Activated T-cell treated with anti-CD3 and anti-CD28 coated beads for 4 hours (primary cell): ENCODE measurements around the gene PANK4.
"Not testable (repeated sequence)": the region's sequence is repeated elsewhere in the genome, so short reads cannot be mapped to it uniquely, and the experiment has no call there.

Experiments used
- DNase-seq: peaks from one replicate; pipeline ENCODE4 v3.0.0-alpha.2; 2020

Gene PANK4

GRCh38 chr1:2525920-2526823 lies at the start of gene PANK4:
TSS of gene PANK4 (minus strand) at chr1:2526596. CDS start at chr1:2526587, 9 bp downstream.
- DNase-seq: peak; percentile 77

- DNase-seq: no peak
Measured at GRCh38 chr1:2574350-2574749, 48.0 kb upstream of the PANK4 start.

GRCh38 chr1:2573250-2573920 lies 47.0 kb upstream of the PANK4 start:
- DNase-seq: no peak

- DNase-seq: no peak
Measured at GRCh38 chr1:2571348-2571747, 45.0 kb upstream of the PANK4 start.

GRCh38 chr1:2570332-2570731 lies 43.9 kb upstream of the PANK4 start:
- no peak for DNase-seq

GRCh38 chr1:2569703-2570102 lies 43.3 kb upstream of the PANK4 start:
- DNase-seq: not testable (repeated sequence)

GRCh38 chr1:2569060-2569459 lies 42.7 kb upstream of the PANK4 start:
- DNase-seq: no peak

- not testable (repeated sequence) for DNase-seq
Measured at GRCh38 chr1:2568187-2568816, 41.9 kb upstream of the PANK4 start.

- no peak for DNase-seq
Measured at GRCh38 chr1:2567083-2567679, 40.8 kb upstream of the PANK4 start.

- DNase-seq: no peak
Measured at GRCh38 chr1:2566101-2567045, 40.0 kb upstream of the PANK4 start.

GRCh38 chr1:2564815-2565374 lies 38.5 kb upstream of the PANK4 start:
- DNase-seq: no peak

- DNase-seq: no peak
Measured at GRCh38 chr1:2564006-2564814, 37.8 kb upstream of the PANK4 start.

- DNase-seq: no peak
Measured at GRCh38 chr1:2563205-2563604, 36.8 kb upstream of the PANK4 start.

GRCh38 chr1:2561898-2562895 lies 35.8 kb upstream of the PANK4 start:
- no peak for DNase-seq

- DNase-seq: no peak
Measured at GRCh38 chr1:2561446-2561845, 35.0 kb upstream of the PANK4 start.

GRCh38 chr1:2560299-2561073 lies 34.1 kb upstream of the PANK4 start:
- DNase-seq: no peak

GRCh38 chr1:2559509-2560298 lies 33.3 kb upstream of the PANK4 start:
- no peak for DNase-seq

- no peak for DNase-seq
Measured at GRCh38 chr1:2558861-2559260, 32.5 kb upstream of the PANK4 start.
